Cardiac muscle cell (in vitro differentiated cells and primary cell): ENCODE results near the gene P2RY6. TPM values are rescaled to one million over a fixed set of nuclear protein-coding genes. Genes with fewer than 3 reads are reported as not detected.

Source experiments
- DNase-seq, 2 donors: peaks; one replicate each; pipeline versions ENCODE4 v3.0.0 to v3.0.0-alpha.2; 2010 to 2017; ENCODE audit warnings: low read depth in 1 of 2, low spot score in 1 of 2
- H3K27ac ChIP-seq: fragments of 200-600 bp; sonication (generic); 2 replicates; pipeline ENCODE4 v1.5.1; 2016
- H3K27me3 ChIP-seq: fragments of 200-600 bp; sonication (generic); 2 replicates; pipeline ENCODE4 v1.6.0; 2016; ENCODE audit warnings: control low read depth
- H3K36me3 ChIP-seq: fragments of 200-600 bp; sonication (generic); 2 replicates; pipeline ENCODE4 v1.5.1; 2016; ENCODE audit warnings: control low read depth
- H3K4me1 ChIP-seq: fragments of 200-600 bp; sonication (generic); 2 replicates; pipeline ENCODE4 v1.8.1; 2017; ENCODE audit warnings: low read depth, mild to moderate bottlenecking, mixed run types
- H3K4me3 ChIP-seq: fragments of 200-600 bp; sonication (generic); 2 replicates; pipeline ENCODE4 v1.5.1; 2016; ENCODE audit warnings: mild to moderate bottlenecking
- H3K9me3 ChIP-seq: fragments of 200-600 bp; sonication (generic); 2 replicates; pipeline ENCODE4 v1.5.1; 2017; ENCODE audit warnings: low read depth, mild to moderate bottlenecking, control low read depth
- CTCF ChIP-seq: IDR thresholded peaks from 2 replicates; pipeline ENCODE4 v1.5.1; 2012; ENCODE audit warnings: low read depth, mild to moderate bottlenecking, low read length
- polyA plus RNA-seq: library from polyadenylated mRNA; unstranded; fragments of >200 nt; fragmentation: Nextera tagmentation; extraction: Ambion mirVana; gene quantifications from 2 replicates; pipeline ENCODE4 v1.2.1, GENCODE V29; 2016
- total RNA-seq: library from RNA; depleted of rRNA; stranded (reverse); fragments of >200 nt; gene quantifications from 2 replicates; pipeline ENCODE4 v1.2.3, GENCODE V29; 2016

The P2RY6 gene
- total and polyA plus RNA-seq, 2 experiments from 2014 or later: 0.39 TPM; not detected in 1

GRCh38 chr11:73335204-73335923 is 63.2 kb downstream of the P2RY6 start:
- TF ChIP-seq CTCF: peak; percentile 98
- Histone ChIP-seq H3K9me3 (no peaks in the 10 kb centered on the region), H3K4me3 (no peak overlapping the region), H3K36me3 (no peaks in the 10 kb centered on the region), H3K27me3 (no peaks in the 10 kb centered on the region), H3K27ac (peak overlapping the region; percentile 88), H3K4me1 (peaks cover 49% of the 10 kb centered on the region)
- peak; percentile 79 to 87 for DNase-seq

DNA sequence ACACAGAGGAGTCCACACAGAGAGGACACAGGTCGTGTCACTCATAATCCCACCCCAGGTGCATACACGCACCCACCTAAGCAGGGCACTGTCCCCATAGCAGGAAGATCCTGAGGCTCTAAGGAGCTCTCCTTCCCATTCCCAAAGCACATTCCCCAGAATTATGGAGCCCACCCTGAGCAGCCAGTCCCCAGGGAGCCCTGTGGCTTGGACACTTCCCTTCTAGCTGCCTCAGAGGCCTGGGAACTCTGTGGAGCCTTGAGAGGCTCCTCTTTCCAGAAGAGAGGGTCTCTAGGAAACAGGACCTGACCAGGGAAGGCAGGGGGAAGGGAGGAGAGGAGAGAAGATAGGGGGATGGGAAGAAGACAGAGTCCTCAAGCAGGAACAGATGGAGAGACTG is 65.7 kb downstream of the P2RY6 start:
- DNase-seq: no peak
- H3K4me1 ChIP-seq: peaks cover 28% of the 10 kb centered on the region
- no peak overlapping the region for H3K27ac ChIP-seq
- no peak for TF ChIP-seq CTCF
- H3K9me3 ChIP-seq: no peaks in the 10 kb centered on the region
- no peaks in the 10 kb centered on the region for H3K27me3 ChIP-seq
- H3K36me3 ChIP-seq: no peaks in the 10 kb centered on the region
- H3K4me3 ChIP-seq: no peak overlapping the region

- Histone ChIP-seq H3K27me3 (no peaks in the 10 kb centered on the region), H3K4me1 (peaks cover 27% of the 10 kb centered on the region), H3K9me3 (no peaks in the 10 kb centered on the region), H3K27ac (no peak overlapping the region), H3K4me3 (no peak overlapping the region), H3K36me3 (no peaks in the 10 kb centered on the region)
- no peak for DNase-seq
- TF ChIP-seq CTCF: no peak
These were observed 66.1 kb downstream of the P2RY6 start for GRCh38 chr11:73338279-73338678.

DNA sequence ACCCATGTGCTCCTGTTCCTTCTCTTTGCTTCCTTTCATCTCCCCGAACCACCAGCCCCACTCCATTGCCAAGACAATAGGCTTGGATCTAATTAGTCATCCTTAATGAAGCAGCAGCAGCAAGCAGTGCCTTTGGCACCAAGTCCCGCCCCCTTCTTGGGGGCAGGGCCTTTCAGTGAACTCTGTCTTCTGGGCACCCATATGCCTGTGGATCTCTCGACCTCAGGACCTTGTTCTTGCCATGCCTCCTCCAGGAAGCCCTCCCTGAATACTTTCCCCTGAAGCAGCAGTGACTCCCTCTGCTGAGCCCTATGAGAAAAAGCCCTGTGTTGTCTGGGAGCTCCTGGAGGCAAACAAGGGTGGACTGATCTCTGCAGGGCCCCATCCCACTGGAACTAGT is 68.0 kb downstream of the P2RY6 start:
- no peak for DNase-seq

DNA sequence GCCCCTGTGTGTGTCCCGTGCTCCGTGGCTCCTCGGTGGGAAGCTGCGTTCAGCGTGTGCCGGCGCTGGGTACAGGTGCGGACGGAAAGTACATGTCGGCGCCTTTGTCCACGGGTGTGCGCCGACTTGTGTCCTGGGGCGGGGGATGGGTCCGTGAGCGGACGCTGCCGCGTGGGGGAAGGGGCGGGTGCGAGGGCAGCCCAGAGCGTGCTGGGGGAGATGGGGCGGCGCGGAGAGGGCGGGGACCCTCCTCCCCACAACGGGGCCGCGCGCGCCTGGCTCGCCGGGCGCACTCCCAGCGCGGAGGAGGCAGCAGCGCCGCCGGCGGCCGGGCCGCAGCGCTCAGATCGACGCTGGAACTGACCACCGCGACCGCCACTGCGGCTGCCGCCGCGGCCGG is 70.5 kb downstream of the P2RY6 start:
- no peak for TF ChIP-seq CTCF
- Histone ChIP-seq H3K27me3 (no peaks in the 10 kb centered on the region), H3K4me3 (peak overlapping the region; percentile 22), H3K27ac (no peak overlapping the region), H3K36me3 (no peaks in the 10 kb centered on the region), H3K4me1 (peaks cover 13% of the 10 kb centered on the region), H3K9me3 (no peaks in the 10 kb centered on the region)
- DNase-seq: peak in 1 of 2 donors; percentile 59

More for the DNA sequence above, 68.0 kb downstream of the P2RY6 start:
- Histone ChIP-seq H3K27me3 (no peaks in the 10 kb centered on the region), H3K9me3 (no peaks in the 10 kb centered on the region), H3K4me3 (no peak overlapping the region), H3K27ac (no peak overlapping the region), H3K4me1 (peaks cover 15% of the 10 kb centered on the region), H3K36me3 (no peaks in the 10 kb centered on the region)
- TF ChIP-seq CTCF: no peak
